GM23248 (cell line): ENCODE results near the gene TRAF1. TPM values are rescaled to one million over a fixed set of nuclear protein-coding genes. Genes with fewer than 3 reads are reported as not detected.
A peak's percentile ranks its signal among the peaks of the same experiment; 100 is the strongest.

ENCODE experiments used
- DNase-seq: peaks from one replicate; pipeline ENCODE4 v3.0.0-alpha.2; 2015
- H2AFZ ChIP-seq: fragments of 200-600 bp; sonication (generic); 2 replicates; pipeline ENCODE4 v1.6.1; 2016; ENCODE audit warnings: antibody characterized with exemption
- H3F3A ChIP-seq: fragments of 200-600 bp; sonication (generic); 2 replicates; pipeline ENCODE4 v1.6.1; 2016; ENCODE audit warnings: mild to moderate bottlenecking, antibody characterized with exemption, mixed run types; ENCODE audit not compliant: insufficient read depth
- H3K27ac ChIP-seq: fragments of 200-600 bp; sonication (generic); 2 replicates; pipeline ENCODE4 v1.5.1; 2016; ENCODE audit warnings: mild to moderate bottlenecking
- H3K27me3 ChIP-seq: fragments of 200-600 bp; sonication (generic); replicated peaks from 2 replicates; pipeline ENCODE4 v1.6.1; 2016; ENCODE audit warnings: mild to moderate bottlenecking; ENCODE audit not compliant: insufficient read depth
- H3K36me3 ChIP-seq: fragments of 200-600 bp; sonication (generic); 2 replicates; pipeline ENCODE4 v1.6.1; 2016; ENCODE audit warnings: low read depth, mild to moderate bottlenecking
- H3K4me1 ChIP-seq: fragments of 200-600 bp; sonication (generic); 2 replicates; pipeline ENCODE4 v1.6.1; 2016; ENCODE audit warnings: mild to moderate bottlenecking; ENCODE audit not compliant: insufficient read depth
- H3K4me2 ChIP-seq: fragments of 200-600 bp; sonication (generic); one replicate; pipeline ENCODE4 v1.6.1; 2016; ENCODE audit warnings: mild to moderate bottlenecking; ENCODE audit not compliant: unreplicated experiment
- H3K4me3 ChIP-seq: fragments of 200-600 bp; sonication (generic); 2 replicates; pipeline ENCODE4 v1.5.1; 2016; ENCODE audit warnings: mild to moderate bottlenecking
- H3K79me2 ChIP-seq: fragments of 200-600 bp; sonication (generic); 2 replicates; pipeline ENCODE4 v1.6.1; 2016; ENCODE audit warnings: mild to moderate bottlenecking; ENCODE audit not compliant: insufficient read depth
- H3K9ac ChIP-seq: fragments of 200-600 bp; sonication (generic); 2 replicates; pipeline ENCODE4 v1.6.1; 2016; ENCODE audit warnings: mild to moderate bottlenecking
- H3K9me2 ChIP-seq: fragments of 200-600 bp; sonication (generic); 2 replicates; pipeline ENCODE4 v1.6.1; 2016; ENCODE audit warnings: mixed run types, mild to moderate bottlenecking, moderate library complexity; ENCODE audit not compliant: insufficient read depth
- H3K9me3 ChIP-seq: fragments of 200-600 bp; sonication (generic); one replicate; pipeline ENCODE4 v1.6.1; 2017; ENCODE audit warnings: low read depth
- H4K20me1 ChIP-seq: fragments of 200-600 bp; sonication (generic); 2 replicates; pipeline ENCODE4 v1.6.0; 2016; ENCODE audit not compliant: insufficient read depth
- EZH2 ChIP-seq: fragments of 200-600 bp; sonication (generic); IDR thresholded peaks from 2 replicates; pipeline ENCODE4 v1.6.1; 2018; ENCODE audit warnings: antibody characterized with exemption, mild to moderate bottlenecking; ENCODE audit not compliant: insufficient read depth, poor library complexity, severe bottlenecking
- EZH2phosphoT487 ChIP-seq: fragments of 200-600 bp; sonication (generic); IDR thresholded peaks from 2 replicates; pipeline ENCODE4 v1.6.1; 2018; ENCODE audit warnings: antibody characterized with exemption, moderate library complexity, mild to moderate bottlenecking, low read depth; ENCODE audit not compliant: insufficient read depth
- WGBS, 2 experiments: methylation state at CpG; one replicate each; pipeline ENCODE4 v1.1.6; 2015 to 2017; ENCODE audit warnings: low lambda C conversion rate in 2 of 2, low coverage in 1 of 2; ENCODE audit errors: missing lambda C conversion rate in 2 of 2; 5-methylcytosine and 5-hydroxymethylcytosine counted together
- in situ Hi-C: fragments of 300-500 bp; cut with MboI; formaldehyde crosslinking; loops from 2 replicates; pipeline ENCODE4 v1.15.0; 2020
- polyA plus RNA-seq: library from polyadenylated mRNA; unstranded; fragments of >200 nt; fragmentation: Nextera tagmentation; extraction: Ambion mirVana; gene quantifications from 2 replicates; pipeline ENCODE4 v1.2.1, GENCODE V29; 2016
- total RNA-seq: library from RNA; depleted of rRNA; stranded (reverse); fragments of >200 nt; shearing (Covaris generic); gene quantifications from 2 replicates; pipeline ENCODE4 v1.2.3, GENCODE V29; 2014

TRAF1 gene
- total and polyA plus RNA-seq, 2 experiments from 2014 or later: 0.54 to 0.75 TPM

DNA sequence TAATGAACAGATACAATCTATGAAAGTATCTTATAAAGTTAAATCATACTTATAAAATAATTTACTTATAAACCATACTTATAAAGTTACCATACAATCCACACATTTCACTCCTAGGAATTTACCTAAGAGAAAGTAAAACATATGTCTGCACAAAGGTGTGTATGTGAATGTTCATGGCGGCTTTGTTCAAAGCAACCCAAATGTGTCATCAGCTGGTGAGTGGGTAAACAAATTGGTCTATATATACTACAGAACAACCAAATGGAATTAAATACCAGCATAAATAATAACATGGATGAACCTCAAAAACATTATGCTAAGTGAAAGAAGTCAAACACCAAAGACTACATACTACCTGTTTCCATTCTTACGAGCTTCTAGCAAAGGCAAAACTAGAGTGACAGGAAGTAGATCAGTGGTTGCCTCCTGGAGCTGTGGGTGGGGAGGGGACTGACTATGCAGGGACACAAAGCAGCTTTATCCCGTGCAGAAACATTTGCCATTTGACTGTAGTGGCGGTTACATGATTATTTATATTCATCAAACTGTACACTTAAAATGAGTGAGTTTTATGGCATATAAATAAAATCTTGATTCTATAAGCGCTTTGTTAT, 10.6 kb downstream of the TRAF1 start:
- Histone ChIP-seq H3K4me3 (no peak overlapping the region), H3K4me2 (no peak overlapping the region)
- WGBS, 2 experiments: 65 to 69% methylated on average over 5 of the region's 5 CpGs

GRCh38 chr9:120914953-120915352, 11.6 kb downstream of the TRAF1 start:
- no peaks in the 10 kb centered on the region for H3K9me2 ChIP-seq
- no peak overlapping the region for H3K9ac ChIP-seq
- DNase-seq: peak; percentile 52
- in situ Hi-C loops: no loop called here
- H3K36me3 ChIP-seq: no peaks in the 10 kb centered on the region
- H3F3A ChIP-seq: no peaks in the 10 kb centered on the region; the same call in 1 of the 2 replicates
- H3K4me2 ChIP-seq: no peak overlapping the region
- no peaks in the 10 kb centered on the region for H4K20me1 ChIP-seq
- TF ChIP-seq EZH2phosphoT487: no peak
- no peak for TF ChIP-seq EZH2
- WGBS, 2 experiments: 86 to 88% methylated on average over 6 of the region's 6 CpGs
- H3K79me2 ChIP-seq: no peaks in the 10 kb centered on the region
- H2AFZ ChIP-seq: no peak overlapping the region
- H3K27me3 ChIP-seq: no peaks in the 10 kb centered on the region
- no peaks in the 10 kb centered on the region for H3K9me3 ChIP-seq
- no peak overlapping the region for H3K4me3 ChIP-seq
- peaks cover 13% of the 10 kb centered on the region for H3K4me1 ChIP-seq
- no peak overlapping the region for H3K27ac ChIP-seq

More for the DNA sequence above, 10.6 kb downstream of the TRAF1 start:
- no peaks in the 10 kb centered on the region for H3K9me3 ChIP-seq
- DNase-seq: no peak
- no peak overlapping the region for H2AFZ ChIP-seq
- H3K9ac ChIP-seq: no peak overlapping the region
- H4K20me1 ChIP-seq: no peaks in the 10 kb centered on the region
- H3K27me3 ChIP-seq: no peaks in the 10 kb centered on the region
- in situ Hi-C loops: no loop called here
- H3K79me2 ChIP-seq: no peaks in the 10 kb centered on the region
- no peak overlapping the region for H3K27ac ChIP-seq
- no peaks in the 10 kb centered on the region for H3K36me3 ChIP-seq
- TF ChIP-seq EZH2 (no peak), EZH2phosphoT487 (no peak)
- no peaks in the 10 kb centered on the region for H3K9me2 ChIP-seq
- H3K4me1 ChIP-seq: peaks cover 17% of the 10 kb centered on the region
- peaks cover 3% of the 10 kb centered on the region; the same call in 1 of the 2 replicates for H3F3A ChIP-seq

DNA sequence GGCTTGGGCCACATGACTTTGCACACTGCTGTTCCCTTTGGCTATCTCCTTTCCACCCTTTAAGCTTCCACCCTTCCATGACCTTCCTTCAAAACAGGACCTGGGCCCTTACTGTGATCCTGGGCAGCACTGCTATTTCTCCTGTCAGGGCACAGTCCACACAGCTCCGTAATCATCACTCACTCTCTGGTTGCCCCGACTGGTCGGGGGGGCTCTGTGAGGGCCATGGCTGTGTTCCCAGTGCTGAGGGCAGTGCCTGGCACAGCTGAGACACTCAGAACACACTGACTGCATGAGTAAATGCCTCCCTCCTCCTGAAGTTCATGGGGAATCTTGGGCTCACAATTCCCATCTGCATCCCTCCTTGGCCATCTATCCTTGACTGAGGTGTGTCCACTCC, 12.2 kb downstream of the TRAF1 start:
- DNase-seq: no peak
- WGBS, 2 experiments: 61 to 62% methylated on average over 3 of the region's 3 CpGs
- Histone ChIP-seq H3K27ac (no peak overlapping the region), H3K79me2 (no peaks in the 10 kb centered on the region), H3K4me1 (peaks cover 9% of the 10 kb centered on the region), H3K9me2 (no peaks in the 10 kb centered on the region), H2AFZ (no peak overlapping the region), H3K4me3 (no peak overlapping the region), H3F3A (no peaks in the 10 kb centered on the region), H3K9me3 (no peaks in the 10 kb centered on the region), H3K27me3 (no peaks in the 10 kb centered on the region), H4K20me1 (no peaks in the 10 kb centered on the region), H3K4me2 (no peak overlapping the region), H3K9ac (no peak overlapping the region), H3K36me3 (no peaks in the 10 kb centered on the region)
- TF ChIP-seq EZH2phosphoT487: no peak
- in situ Hi-C loops: no loop called here

GRCh38 chr9:120913647-120914264, 12.8 kb downstream of the TRAF1 start:
- in situ Hi-C loops: no loop called here
- no peaks in the 10 kb centered on the region for H3K36me3 ChIP-seq
- no peak overlapping the region for H2AFZ ChIP-seq
- H3K27me3 ChIP-seq: no peaks in the 10 kb centered on the region
- H3K4me3 ChIP-seq: no peak overlapping the region
- no peak overlapping the region for H3K4me2 ChIP-seq
- no peaks in the 10 kb centered on the region for H3K79me2 ChIP-seq
- H3K9me2 ChIP-seq: no peaks in the 10 kb centered on the region
- 86 to 87% methylated on average over 4 of the region's 4 CpGs for WGBS, 2 experiments
- H3F3A ChIP-seq: no peaks in the 10 kb centered on the region
- no peak for TF ChIP-seq EZH2
- no peak for TF ChIP-seq EZH2phosphoT487
- no peaks in the 10 kb centered on the region for H3K9me3 ChIP-seq
- peaks cover 3% of the 10 kb centered on the region; the same call in 1 of the 2 replicates for H3K4me1 ChIP-seq
- no peak overlapping the region for H3K9ac ChIP-seq
- H4K20me1 ChIP-seq: no peaks in the 10 kb centered on the region
- no peak overlapping the region for H3K27ac ChIP-seq
- DNase-seq: peak; percentile 12
